SU-DHL-6 (cell line): ENCODE results near the gene THAP2.

Experiments
- EZH2phosphoT487 ChIP-seq: fragments of 200-600 bp; sonication (generic), shearing (Covaris generic); conservative IDR thresholded peaks from 2 replicates; pipeline ENCODE4 v1.6.1; 2018; ENCODE audit warnings: mild to moderate bottlenecking, antibody characterized with exemption, low read length, moderate library complexity, mixed read lengths
- TF ChIP-seq, protein P1 (sequence below): fragments of 200-600 bp; sonication (generic); IDR thresholded peaks from one replicate; pipeline ENCODE4 v1.5.1; 2017; ENCODE audit warnings: antibody characterized with exemption, mild to moderate bottlenecking, low read length, moderate library complexity; ENCODE audit not compliant: insufficient read depth, poor library complexity, severe bottlenecking

DNA sequence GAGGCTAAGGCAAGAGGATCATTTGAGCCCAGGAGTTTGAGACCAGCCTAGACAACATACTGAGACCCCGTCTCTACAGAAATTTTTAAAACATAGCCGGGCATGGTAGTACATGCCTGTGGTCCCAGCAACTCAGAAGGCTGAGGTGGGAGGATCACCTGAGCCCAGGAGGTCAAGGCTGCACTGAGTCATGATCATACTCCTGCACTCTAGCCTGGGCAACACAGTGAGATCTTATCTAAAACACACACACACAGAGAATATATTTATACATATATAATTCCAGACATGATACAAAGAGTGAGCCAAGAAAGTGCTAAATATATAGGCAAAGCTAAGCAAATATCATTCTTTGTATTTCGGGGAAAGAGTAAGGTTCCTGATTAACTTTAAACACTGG lies 9.9 kb upstream of the THAP2 start:
- TF ChIP-seq, protein P1, sequence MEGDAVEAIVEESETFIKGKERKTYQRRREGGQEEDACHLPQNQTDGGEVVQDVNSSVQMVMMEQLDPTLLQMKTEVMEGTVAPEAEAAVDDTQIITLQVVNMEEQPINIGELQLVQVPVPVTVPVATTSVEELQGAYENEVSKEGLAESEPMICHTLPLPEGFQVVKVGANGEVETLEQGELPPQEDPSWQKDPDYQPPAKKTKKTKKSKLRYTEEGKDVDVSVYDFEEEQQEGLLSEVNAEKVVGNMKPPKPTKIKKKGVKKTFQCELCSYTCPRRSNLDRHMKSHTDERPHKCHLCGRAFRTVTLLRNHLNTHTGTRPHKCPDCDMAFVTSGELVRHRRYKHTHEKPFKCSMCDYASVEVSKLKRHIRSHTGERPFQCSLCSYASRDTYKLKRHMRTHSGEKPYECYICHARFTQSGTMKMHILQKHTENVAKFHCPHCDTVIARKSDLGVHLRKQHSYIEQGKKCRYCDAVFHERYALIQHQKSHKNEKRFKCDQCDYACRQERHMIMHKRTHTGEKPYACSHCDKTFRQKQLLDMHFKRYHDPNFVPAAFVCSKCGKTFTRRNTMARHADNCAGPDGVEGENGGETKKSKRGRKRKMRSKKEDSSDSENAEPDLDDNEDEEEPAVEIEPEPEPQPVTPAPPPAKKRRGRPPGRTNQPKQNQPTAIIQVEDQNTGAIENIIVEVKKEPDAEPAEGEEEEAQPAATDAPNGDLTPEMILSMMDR: no peak
- TF ChIP-seq EZH2phosphoT487: no peak
